Esophagus muscularis mucosa (tissue), 4 donors: Measurements from ENCODE around the gene DLST. TPM values are rescaled to one million over a fixed set of nuclear protein-coding genes. Genes with fewer than 3 reads are reported as not detected.
A peak's percentile ranks its signal among the peaks of the same experiment; 100 is the strongest.

Source experiments
- DNase-seq: peaks from one replicate; pipeline ENCODE4 v3.0.0-alpha.2; 2017; ENCODE audit errors: extremely low spot score
- H3K27ac ChIP-seq, 4 donors: fragments of 200-600 bp; sonication (generic); replicated peaks in 1 of 4; 1 replicate in 3 of 4; 2 replicates in 1 of 4; pipeline ENCODE4 v1.5.1; 2016 to 2019; ENCODE audit warnings: mild to moderate bottlenecking in 1 of 4
- H3K27me3 ChIP-seq, 4 donors: fragments of 200-600 bp; sonication (generic); one replicate each; pipeline versions ENCODE4 v1.5.1 to v1.6.0; 2016 to 2019
- H3K36me3 ChIP-seq, 4 donors: fragments of 200-600 bp; sonication (generic); one replicate each; pipeline ENCODE4 v1.5.1; 2016 to 2019
- H3K4me1 ChIP-seq, 4 donors: fragments of 200-600 bp; sonication (generic); one replicate each; pipeline ENCODE4 v1.5.1; 2016 to 2019
- H3K4me3 ChIP-seq, 4 donors: fragments of 200-600 bp; sonication (generic); 1 replicate in 2 of 4; 2 replicates in 2 of 4; pipeline ENCODE4 v1.5.1; 2016 to 2019; ENCODE audit warnings: mild to moderate bottlenecking in 4 of 4, moderate library complexity in 1 of 4
- H3K9me3 ChIP-seq, 4 donors: fragments of 200-600 bp; sonication (generic); 1 replicate in 3 of 4; 2 replicates in 1 of 4; pipeline ENCODE4 v1.5.1; 2016 to 2019
- CTCF ChIP-seq, 3 experiments: fragments of 200-600 bp in 2 of 3; fragments of 450-650 bp in 1 of 3; sonication (generic) in 2 of 3; IDR thresholded peaks; one replicate each; pipeline ENCODE4 v1.5.1; 2017 to 2019; ENCODE audit warnings: antibody characterized with exemption in 3 of 3, mild to moderate bottlenecking in 2 of 3, moderate library complexity in 1 of 3
- EP300 ChIP-seq: sonication (generic); formaldehyde crosslinking; IDR thresholded peaks from one replicate; pipeline ENCODE4 v1.6.1; 2017; ENCODE audit warnings: antibody characterized with exemption
- POLR2A ChIP-seq: fragments of 450-650 bp; IDR thresholded peaks from one replicate; pipeline ENCODE4 v1.6.1; 2017; ENCODE audit warnings: antibody characterized with exemption, moderate library complexity, mild to moderate bottlenecking, low read depth
- POLR2AphosphoS5 ChIP-seq, 2 donors: sonication (generic); formaldehyde crosslinking; IDR thresholded peaks; one replicate each; pipeline ENCODE4 v1.6.1; 2017; ENCODE audit warnings: antibody characterized with exemption in 2 of 2
- WGBS: methylation state at CpG from one replicate; pipeline ENCODE4 v1.1.5; 2018; 5-methylcytosine and 5-hydroxymethylcytosine counted together
- intact Hi-C: fragments of 100-400 bp; cut with DNase I; formaldehyde crosslinking; loops from one replicate; pipeline ENCODE4 v1.15.1; 2023
- total RNA-seq, 4 donors: library from RNA; depleted of rRNA; stranded (reverse); fragments of >200 nt; gene quantifications; one replicate each; pipeline versions ENCODE4 v1.1.0 to v1.2.1, GENCODE V29; 2016

The DLST gene
- total RNA-seq, 4 donors from 2014 or later: 72.7 to 96.2 (median 88.5) TPM

GRCh38 chr14:74886001-74886400 lies 4.3 kb downstream of the DLST start:
- no peak for DNase-seq
- Histone ChIP-seq H3K27ac (peak overlapping the region; percentile 46 to 99 (median 61)), H3K27me3 (no peaks in the 10 kb centered on the region), H3K9me3 (no peaks in the 10 kb centered on the region), H3K4me1 (peaks cover 54 to 71% (median 69%) of the 10 kb centered on the region in 4 donors), H3K4me3 (peak overlapping the region in 1 of 4 donors; percentile 16), H3K36me3 (peaks cover 15 to 44% (median 30%) of the 10 kb centered on the region in 4 donors)
- intact Hi-C loops: no loop called here
- WGBS: 82% methylated on average over 3 of the region's 3 CpGs
- no peak for TF ChIP-seq EP300
- peak; percentile 17 to 75 for TF ChIP-seq POLR2AphosphoS5 (IDR thresholded peaks at IDR 0.05)

- no peak for DNase-seq
- H3K4me3 ChIP-seq: no peak overlapping the region
- TF ChIP-seq POLR2A (no peak), CTCF (IDR thresholded peaks at IDR 0.05) (no peak), POLR2AphosphoS5 (IDR thresholded peaks at IDR 0.05) (no peak), EP300 (no peak)
- WGBS: 61% methylated on average over 12 of the region's 12 CpGs
- H3K36me3 ChIP-seq: peaks cover 33 to 69% (median 55%) of the 10 kb centered on the region in 4 donors
- no peaks in the 10 kb centered on the region for H3K9me3 ChIP-seq
- H3K4me1 ChIP-seq: peaks cover 43 to 62% (median 56%) of the 10 kb centered on the region in 4 donors
- intact Hi-C loops: no loop called here
- peak overlapping the region; percentile 1 to 34 (median 21) for H3K27ac ChIP-seq
- no peaks in the 10 kb centered on the region for H3K27me3 ChIP-seq
Observed at GRCh38 chr14:74888164-74889158, 6.7 kb downstream of the DLST start.

- Histone ChIP-seq H3K4me3 (no peak overlapping the region), H3K36me3 (peaks cover 51 to 86% (median 73%) of the 10 kb centered on the region in 4 donors), H3K27me3 (no peaks in the 10 kb centered on the region), H3K9me3 (no peaks in the 10 kb centered on the region), H3K4me1 (peaks cover 25 to 44% (median 38%) of the 10 kb centered on the region in 4 donors), H3K27ac (no peak overlapping the region)
- no peak for DNase-seq
- TF ChIP-seq CTCF (IDR thresholded peaks at IDR 0.05): no peak
- no peak for TF ChIP-seq EP300
- no peak for TF ChIP-seq POLR2A
- no peak for TF ChIP-seq POLR2AphosphoS5 (IDR thresholded peaks at IDR 0.05)
- 97% methylated on average over 6 of the region's 6 CpGs for WGBS
- intact Hi-C loops: no loop called here
Observed at GRCh38 chr14:74890262-74890661, 8.5 kb downstream of the DLST start.

- H3K9me3 ChIP-seq: no peaks in the 10 kb centered on the region
- H3K4me1 ChIP-seq: peaks cover 9 to 29% (median 21%) of the 10 kb centered on the region in 4 donors
- DNase-seq: no peak
- H3K27me3 ChIP-seq: no peaks in the 10 kb centered on the region
- TF ChIP-seq POLR2AphosphoS5 (IDR thresholded peaks at IDR 0.05): no peak
- no peak for TF ChIP-seq POLR2A
- TF ChIP-seq CTCF (IDR thresholded peaks at IDR 0.05): no peak
- no peak for TF ChIP-seq EP300
- 82% methylated on average over 6 of the region's 6 CpGs for WGBS
- no peak overlapping the region for H3K27ac ChIP-seq
- intact Hi-C loops: no loop called here
- H3K36me3 ChIP-seq: peaks cover 66 to 90% (median 83%) of the 10 kb centered on the region in 4 donors
- H3K4me3 ChIP-seq: no peak overlapping the region
Observed at GRCh38 chr14:74891870-74892269, 10.2 kb downstream of the DLST start.

GRCh38 chr14:74892745-74893144 lies 11.0 kb downstream of the DLST start:
- Histone ChIP-seq H3K4me1 (peaks cover 11 to 21% (median 13%) of the 10 kb centered on the region in 4 donors), H3K36me3 (peaks cover 75 to 92% (median 90%) of the 10 kb centered on the region in 4 donors), H3K27me3 (no peaks in the 10 kb centered on the region), H3K9me3 (no peaks in the 10 kb centered on the region), H3K27ac (no peak overlapping the region), H3K4me3 (no peak overlapping the region)
- intact Hi-C loops: no loop called here
- TF ChIP-seq CTCF (IDR thresholded peaks at IDR 0.05): no peak
- no peak for TF ChIP-seq POLR2AphosphoS5 (IDR thresholded peaks at IDR 0.05)
- TF ChIP-seq EP300: no peak
- no peak for TF ChIP-seq POLR2A
- 73% methylated on average over 5 of the region's 5 CpGs for WGBS
- DNase-seq: no peak
